ENCODE measurements around the gene GUCA1A.

DNA sequence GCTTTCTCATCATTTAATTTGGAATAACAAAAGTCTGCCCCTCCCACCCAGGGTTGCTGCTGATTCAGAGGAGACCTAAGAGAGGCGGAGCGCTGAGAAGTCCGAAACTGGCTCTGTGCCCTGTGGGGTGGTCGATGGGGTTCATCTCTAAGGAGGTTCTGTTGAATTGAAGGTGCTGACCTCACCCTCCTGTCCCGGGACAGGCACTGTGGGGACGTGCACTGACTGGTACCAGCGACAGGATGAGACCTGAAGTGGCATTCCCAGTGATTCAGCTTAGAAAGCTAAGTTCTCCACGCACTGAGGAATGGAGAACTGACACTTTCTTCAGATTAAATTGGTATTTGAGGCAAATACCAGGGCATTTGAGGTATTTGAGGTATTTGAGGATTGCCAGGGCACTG, 20.3 kb downstream of the GUCA1A start:
- TF ChIP-seq, protein P1, sequence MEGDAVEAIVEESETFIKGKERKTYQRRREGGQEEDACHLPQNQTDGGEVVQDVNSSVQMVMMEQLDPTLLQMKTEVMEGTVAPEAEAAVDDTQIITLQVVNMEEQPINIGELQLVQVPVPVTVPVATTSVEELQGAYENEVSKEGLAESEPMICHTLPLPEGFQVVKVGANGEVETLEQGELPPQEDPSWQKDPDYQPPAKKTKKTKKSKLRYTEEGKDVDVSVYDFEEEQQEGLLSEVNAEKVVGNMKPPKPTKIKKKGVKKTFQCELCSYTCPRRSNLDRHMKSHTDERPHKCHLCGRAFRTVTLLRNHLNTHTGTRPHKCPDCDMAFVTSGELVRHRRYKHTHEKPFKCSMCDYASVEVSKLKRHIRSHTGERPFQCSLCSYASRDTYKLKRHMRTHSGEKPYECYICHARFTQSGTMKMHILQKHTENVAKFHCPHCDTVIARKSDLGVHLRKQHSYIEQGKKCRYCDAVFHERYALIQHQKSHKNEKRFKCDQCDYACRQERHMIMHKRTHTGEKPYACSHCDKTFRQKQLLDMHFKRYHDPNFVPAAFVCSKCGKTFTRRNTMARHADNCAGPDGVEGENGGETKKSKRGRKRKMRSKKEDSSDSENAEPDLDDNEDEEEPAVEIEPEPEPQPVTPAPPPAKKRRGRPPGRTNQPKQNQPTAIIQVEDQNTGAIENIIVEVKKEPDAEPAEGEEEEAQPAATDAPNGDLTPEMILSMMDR (IDR thresholded peaks at IDR 0.05; ENCODE audit: low read depth, low read length), result no peak
- TF ChIP-seq POLR2A (IDR thresholded peaks at IDR 0.05; ENCODE audit: extremely low read depth, insufficient read length), result no peak
- TF ChIP-seq, protein P2, sequence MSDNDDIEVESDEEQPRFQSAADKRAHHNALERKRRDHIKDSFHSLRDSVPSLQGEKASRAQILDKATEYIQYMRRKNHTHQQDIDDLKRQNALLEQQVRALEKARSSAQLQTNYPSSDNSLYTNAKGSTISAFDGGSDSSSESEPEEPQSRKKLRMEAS (IDR thresholded peaks at IDR 0.05; ENCODE audit: low read depth, low read length), result no peak
- TF ChIP-seq MYC (IDR thresholded peaks at IDR 0.05; ENCODE audit: low read depth, low read length), result no peak
